ENCODE results near the gene ERGIC2. TPM values are rescaled to one million over a fixed set of nuclear protein-coding genes. Genes with fewer than 3 reads are reported as not detected.

The ERGIC2 gene
- total and polyA plus RNA-seq, 2 donors (not counting 1 experiment from before 2014, with no cell fraction given): 4.4 to 37.2 TPM

- Histone ChIP-seq H3K4me3 (ENCODE audit: control extremely low read depth in 1 of 5, extremely low read depth in 1 of 5, insufficient read depth in 1 of 5, low read depth in 2 of 5, low read length in 4 of 5) (no peak overlapping the region), H3K9ac (ENCODE audit: low read length) (no peak overlapping the region), H3K4me2 (replicated peaks; ENCODE audit: low read depth, low read length, poor library complexity, severe bottlenecking) (no peak overlapping the region), H3K79me2 (ENCODE audit: control insufficient read depth, insufficient read depth, low read length) (no peaks in the 10 kb centered on the region), H3K36me3 (replicated peaks in 1 of 2; ENCODE audit: control extremely low read depth in 1 of 2, control insufficient read depth in 1 of 2, extremely low read depth in 1 of 2, insufficient read depth in 2 of 2, low read length in 1 of 2) (no peaks in the 10 kb centered on the region), H3K4me1 (ENCODE audit: control insufficient read depth in 2 of 2, insufficient read depth in 2 of 2, low read length in 2 of 2) (no peaks in the 10 kb centered on the region), H3K27ac (ENCODE audit: low read length in 2 of 2) (no peak overlapping the region), H2AFZ (ENCODE audit: insufficient read depth, low read depth, low read length, poor library complexity, severe bottlenecking) (no peak overlapping the region), H3K9me3 (ENCODE audit: control extremely low read depth in 1 of 3, control insufficient read depth in 2 of 3, insufficient read depth in 1 of 3, low read length in 2 of 3) (peaks cover 0 to 2% (median 0%) of the 10 kb centered on the region in 3 donors), H3K27me3 (replicated peaks in 1 of 4; ENCODE audit: control extremely low read depth in 1 of 4, control insufficient read depth in 3 of 4, insufficient read depth in 4 of 4, low read length in 3 of 4) (no peaks in the 10 kb centered on the region), H4K20me1 (ENCODE audit: control insufficient read depth, insufficient read depth, low read length, poor library complexity, severe bottlenecking) (no peaks in the 10 kb centered on the region)
- Mint-ChIP-seq H3K9me3 (ENCODE audit: insufficient read depth) (peaks cover 3% of the 10 kb centered on the region), H3K27ac (no peak overlapping the region), H3K27me3 (no peaks in the 10 kb centered on the region), H3K4me1 (no peaks in the 10 kb centered on the region), H3K4me3 (no peak overlapping the region)
- DNase-seq: no peak
- ATAC-seq (ENCODE audit: low read depth): no peak
- intact Hi-C loops (cut with micrococcal nuclease): no loop called here
- TF ChIP-seq EZH2 (IDR thresholded peaks at IDR 0.05; ENCODE audit: borderline replicate concordance, insufficient read depth, low read depth, low read length, poor library complexity, severe bottlenecking) (no peak), CTCF (IDR thresholded peaks at IDR 0.05) (no peak)
- CTCF ChIA-PET: no interaction called here
- POLR2A ChIA-PET: no interaction called here
Measured at GRCh38 chr12:29288031-29288430, 92.9 kb downstream of the ERGIC2 start.

GRCh38 chr12:29287622-29288021 lies 93.3 kb downstream of the ERGIC2 start:
- ATAC-seq (ENCODE audit: low read depth) (no peak), DNase-seq (no peak)
- Mint-ChIP-seq H3K9me3 (ENCODE audit: insufficient read depth) (peaks cover 3% of the 10 kb centered on the region), H3K4me3 (no peak overlapping the region), H3K27me3 (no peaks in the 10 kb centered on the region), H3K4me1 (no peaks in the 10 kb centered on the region), H3K27ac (no peak overlapping the region)
- Histone ChIP-seq H3K4me2 (replicated peaks; ENCODE audit: low read depth, low read length, poor library complexity, severe bottlenecking) (no peak overlapping the region), H3K4me3 (ENCODE audit: control extremely low read depth in 1 of 5, extremely low read depth in 1 of 5, insufficient read depth in 1 of 5, low read depth in 2 of 5, low read length in 4 of 5) (no peak overlapping the region), H4K20me1 (ENCODE audit: control insufficient read depth, insufficient read depth, low read length, poor library complexity, severe bottlenecking) (no peaks in the 10 kb centered on the region), H3K36me3 (replicated peaks in 1 of 2; ENCODE audit: control extremely low read depth in 1 of 2, control insufficient read depth in 1 of 2, extremely low read depth in 1 of 2, insufficient read depth in 2 of 2, low read length in 1 of 2) (no peaks in the 10 kb centered on the region), H3K27ac (ENCODE audit: low read length in 2 of 2) (no peak overlapping the region), H3K9me3 (ENCODE audit: control extremely low read depth in 1 of 3, control insufficient read depth in 2 of 3, insufficient read depth in 1 of 3, low read length in 2 of 3) (peaks cover 0 to 2% (median 0%) of the 10 kb centered on the region in 3 donors), H3K27me3 (replicated peaks in 1 of 4; ENCODE audit: control extremely low read depth in 1 of 4, control insufficient read depth in 3 of 4, insufficient read depth in 4 of 4, low read length in 3 of 4) (no peaks in the 10 kb centered on the region), H2AFZ (ENCODE audit: insufficient read depth, low read depth, low read length, poor library complexity, severe bottlenecking) (no peak overlapping the region), H3K9ac (ENCODE audit: low read length) (no peak overlapping the region), H3K4me1 (ENCODE audit: control insufficient read depth in 2 of 2, insufficient read depth in 2 of 2, low read length in 2 of 2) (no peaks in the 10 kb centered on the region), H3K79me2 (ENCODE audit: control insufficient read depth, insufficient read depth, low read length) (no peaks in the 10 kb centered on the region)
- POLR2A ChIA-PET: no interaction called here
- TF ChIP-seq EZH2 (IDR thresholded peaks at IDR 0.05; ENCODE audit: borderline replicate concordance, insufficient read depth, low read depth, low read length, poor library complexity, severe bottlenecking) (no peak), CTCF (IDR thresholded peaks at IDR 0.05) (no peak)
- CTCF ChIA-PET: no interaction called here
- WGBS (ENCODE audit: insufficient coverage): no CpG with 5 or more reads among the region's 1 CpG
- intact Hi-C loops (cut with micrococcal nuclease): no loop called here

Other genes starting within 250 kb of the ERGIC2 start
- gene FAR2, start 231.9 kb downstream of the ERGIC2 start, total RNA-seq: not detected in 2 replicates
- gene FAR2, start 231.9 kb downstream of the ERGIC2 start, polyA plus RNA-seq: 0.04 and 0.39 TPM in 2 replicates
- gene OVCH1, start 116.5 kb upstream of the ERGIC2 start, total RNA-seq: not detected in 2 replicates
- not detected in 2 replicates for gene OVCH1, start 116.5 kb upstream of the ERGIC2 start, polyA plus RNA-seq